GM12864 (cell line): Measurements from ENCODE around the gene SPOCK1.

ENCODE experiments used
- DNase-seq: peaks from one replicate; pipeline ENCODE4 v3.0.0-alpha.2; 2011; ENCODE audit warnings: low read depth
- H3K4me3 ChIP-seq: 2 replicates; pipeline ENCODE4 v1.5.1; 2011; ENCODE audit warnings: mild to moderate bottlenecking, low read depth, low read length, control low read depth
- CTCF ChIP-seq: IDR thresholded peaks from 2 replicates; pipeline ENCODE4 v1.5.1; 2011; ENCODE audit warnings: low read depth, mild to moderate bottlenecking, moderate library complexity, low read length, control low read depth, inconsistent platforms; ENCODE audit errors: missing control alignments

The SPOCK1 gene

GRCh38 chr5:137071931-137072330, 427.2 kb downstream of the SPOCK1 start:
- TF ChIP-seq CTCF = no peak
- no peak for DNase-seq
- no peak overlapping the region for H3K4me3 ChIP-seq

- no peak overlapping the region for H3K4me3 ChIP-seq
- TF ChIP-seq CTCF = no peak
These were observed 427.6 kb downstream of the SPOCK1 start for GRCh38 chr5:137071526-137071925.

GRCh38 chr5:137070521-137070920, 428.6 kb downstream of the SPOCK1 start:
- H3K4me3 ChIP-seq = no peak overlapping the region
- DNase-seq = no peak
- TF ChIP-seq CTCF = no peak

More at GRCh38 chr5:137071526-137071925, 427.6 kb downstream of the SPOCK1 start:
- DNase-seq = no peak

- TF ChIP-seq CTCF = no peak
- no peak for DNase-seq
These were observed 429.8 kb downstream of the SPOCK1 start for GRCh38 chr5:137069358-137069757.

DNA sequence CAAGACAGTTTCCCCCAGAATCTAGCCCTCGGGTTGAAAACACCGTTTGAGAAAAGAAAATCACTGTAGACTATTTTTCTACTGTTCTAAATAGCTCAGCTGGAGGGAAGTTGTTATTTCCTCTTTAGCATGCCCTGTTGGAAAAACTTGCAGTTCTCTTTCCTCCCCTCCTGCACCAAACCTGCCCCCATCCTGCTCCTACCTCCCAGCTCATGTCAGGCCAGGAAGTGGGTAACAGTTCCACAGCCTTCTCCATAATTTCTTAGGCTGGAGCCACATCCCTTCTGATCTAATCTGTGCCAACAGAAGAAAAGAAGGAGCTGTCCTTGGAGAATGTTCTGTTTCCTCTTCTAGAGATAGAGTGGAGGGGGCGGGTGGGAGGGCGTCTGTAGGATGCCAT, 437.7 kb downstream of the SPOCK1 start:
- TF ChIP-seq CTCF = no peak
- no peak for DNase-seq
- H3K4me3 ChIP-seq = no peak overlapping the region

More at GRCh38 chr5:137069358-137069757, 429.8 kb downstream of the SPOCK1 start:
- no peak overlapping the region for H3K4me3 ChIP-seq

GRCh38 chr5:137058089-137058488, 441.0 kb downstream of the SPOCK1 start:
- no peak for DNase-seq
- no peak overlapping the region for H3K4me3 ChIP-seq
- TF ChIP-seq CTCF = no peak

- no peak for TF ChIP-seq CTCF
- no peak overlapping the region for H3K4me3 ChIP-seq
- no peak for DNase-seq
These were observed 442.4 kb downstream of the SPOCK1 start for GRCh38 chr5:137056676-137057075.
